ENCODE results near the gene ISG20L2.

DNA sequence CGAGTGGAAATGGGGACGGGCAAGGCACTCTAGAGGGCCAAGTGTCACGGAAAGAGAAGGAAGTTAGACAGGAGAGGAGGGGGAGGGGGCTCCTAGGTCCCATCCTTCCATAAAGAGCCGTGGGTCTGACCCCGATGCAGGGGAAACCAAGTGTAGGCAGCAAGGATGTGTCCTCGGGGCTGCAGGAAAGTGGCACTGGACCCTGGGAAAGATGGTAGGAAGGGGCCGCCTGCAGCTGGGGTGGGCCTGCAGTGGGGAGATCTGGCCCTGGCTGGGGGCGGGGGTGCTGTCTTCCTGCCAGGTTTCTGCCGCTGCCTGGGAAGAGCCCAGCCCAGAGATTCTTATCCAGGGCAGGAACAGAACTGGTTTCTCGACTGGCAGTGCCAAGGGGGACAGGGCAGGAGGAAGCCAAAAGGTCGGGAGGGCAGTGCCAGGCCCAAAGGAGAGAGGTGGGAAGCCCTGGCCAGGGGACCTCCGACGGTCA, 36.1 kb downstream of the ISG20L2 start:
- no peak for TF ChIP-seq ZNF274 (IDR thresholded peaks at IDR 0.05; ENCODE audit: low read depth, low read length)
- TF ChIP-seq YY1 (IDR thresholded peaks at IDR 0.05; ENCODE audit: insufficient read depth, insufficient read length), result no peak
